DMS 273 (cell line): ENCODE measurements around the gene LHFPL3.
A peak's percentile ranks its signal among the peaks of the same experiment; 100 is the strongest.
"Not testable (repeated sequence)": the region's sequence is repeated elsewhere in the genome, so short reads cannot be mapped to it uniquely, and the experiment has no call there.

Experiments used
- DNase-seq: peaks from one replicate; lab custom pipeline; 2025; ENCODE audit not compliant: unreplicated experiment; lab: John Stamatoyannopoulos, UW

The LHFPL3 gene

DNA sequence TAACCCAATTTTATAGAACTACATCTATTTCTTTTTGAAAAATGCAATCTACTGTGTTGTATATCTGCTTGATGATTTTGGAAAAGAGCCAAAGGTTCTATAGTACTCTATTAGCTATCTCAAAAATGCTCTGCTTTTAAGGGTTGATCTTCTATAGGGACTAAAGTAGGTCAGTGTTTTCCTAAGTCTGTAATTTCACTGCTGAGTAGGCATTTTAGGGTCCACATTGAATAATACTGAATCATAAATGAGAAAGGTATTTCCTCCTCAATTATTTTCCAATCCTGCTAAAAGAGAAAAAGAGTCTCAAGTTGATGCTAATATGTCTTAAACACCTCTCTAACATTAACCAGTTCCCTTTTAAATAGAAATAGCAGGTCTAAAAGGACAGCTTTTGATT is 244.2 kb downstream of the LHFPL3 start:
- no peak for DNase-seq

DNA sequence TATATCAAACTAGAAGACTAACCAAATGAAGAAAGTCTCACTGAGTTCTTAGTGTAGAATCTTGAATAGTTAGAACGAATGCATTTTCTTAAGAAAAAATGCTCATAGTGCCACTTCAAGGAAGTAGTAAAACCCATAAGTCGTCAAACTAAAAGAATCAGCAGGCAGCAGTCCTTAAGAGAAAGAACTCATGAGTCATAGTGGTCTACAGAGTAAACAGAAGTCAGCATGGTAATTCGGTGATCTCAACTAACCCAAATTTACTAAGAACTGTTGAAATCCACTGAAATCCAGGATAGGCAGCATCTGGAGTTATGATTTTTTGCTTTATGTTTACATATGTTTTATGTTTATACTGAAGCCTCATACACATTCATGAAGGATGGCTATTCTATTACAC is 256.2 kb downstream of the LHFPL3 start:
- DNase-seq = no peak

DNA sequence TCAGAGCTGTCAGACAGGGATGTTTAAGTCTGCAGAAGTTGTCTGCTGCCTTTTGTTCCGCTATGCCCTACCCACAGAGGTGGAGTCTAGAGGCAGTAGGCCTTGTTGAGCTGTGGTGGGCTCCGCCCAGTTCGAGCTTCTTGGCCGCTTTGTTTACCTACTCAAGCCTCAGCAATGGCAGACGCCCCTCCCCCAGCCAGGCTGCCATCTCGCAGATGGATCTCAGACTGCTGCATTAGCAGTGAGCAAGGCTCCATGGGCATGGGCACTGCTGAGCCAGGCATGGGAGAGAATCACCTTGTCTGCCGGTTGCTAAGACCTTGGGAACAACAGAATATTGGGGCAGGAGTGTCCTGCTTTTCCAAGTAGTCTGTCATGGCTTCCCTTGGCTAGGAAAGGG is 267.2 kb downstream of the LHFPL3 start:
- not testable (repeated sequence) for DNase-seq

DNA sequence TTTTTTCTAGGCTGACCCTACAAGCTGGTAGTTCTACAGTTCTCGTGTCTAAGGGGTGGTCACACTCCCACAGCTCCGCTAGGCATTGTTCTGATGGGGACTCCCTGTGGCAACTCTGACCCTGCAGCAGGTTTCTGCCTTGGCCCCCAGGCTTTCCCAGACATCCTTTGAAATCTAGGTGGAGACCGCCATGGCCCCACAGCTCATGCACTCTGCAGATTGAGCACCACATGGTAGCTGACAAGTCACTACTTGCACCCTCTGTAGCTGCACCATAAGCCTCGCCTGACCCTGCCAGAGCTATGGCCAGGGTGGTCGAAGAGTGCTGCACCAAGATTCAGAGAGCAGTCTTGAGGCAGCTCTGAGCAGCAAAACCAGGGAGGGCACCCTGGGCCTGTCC is 275.6 kb downstream of the LHFPL3 start:
- no peak for DNase-seq

DNA sequence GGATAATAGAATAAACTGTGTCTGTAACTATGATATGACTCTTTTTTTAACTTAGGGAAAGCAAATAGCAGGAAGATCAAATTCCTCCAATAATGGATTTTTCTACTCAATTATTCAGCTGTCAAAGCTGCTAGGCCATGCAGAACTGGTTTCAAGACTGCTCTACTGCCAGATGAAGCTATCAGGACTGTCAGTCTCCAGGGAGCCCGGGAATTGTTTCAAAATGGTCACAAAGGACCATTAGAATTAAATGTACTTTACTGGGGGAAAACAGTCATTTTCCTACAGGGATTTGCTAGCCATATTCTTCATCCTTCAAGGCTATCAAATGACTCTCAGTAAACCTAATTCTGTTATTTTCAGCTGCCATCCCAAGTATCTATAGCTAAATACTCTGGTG is 276.3 kb downstream of the LHFPL3 start:
- no peak for DNase-seq

DNA sequence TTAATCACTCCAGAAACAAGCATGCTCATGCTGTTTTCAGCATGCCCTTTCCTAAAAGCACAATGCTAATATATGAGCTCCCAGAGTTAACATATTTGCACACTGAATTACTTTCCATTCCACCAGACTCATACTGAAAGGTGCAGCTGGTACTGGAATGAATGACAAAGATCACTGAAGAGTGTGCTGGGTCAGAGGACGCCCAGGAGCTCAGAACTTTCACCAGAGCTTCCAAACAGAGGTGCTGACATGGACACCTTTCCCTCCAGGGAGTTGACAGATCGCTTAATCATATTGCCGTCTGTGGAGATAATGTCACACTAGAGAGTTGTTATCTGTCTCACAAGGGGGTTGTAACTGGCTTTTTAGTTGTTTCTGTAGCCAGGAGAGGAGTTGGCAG is 292.9 kb downstream of the LHFPL3 start:
- no peak for DNase-seq

DNA sequence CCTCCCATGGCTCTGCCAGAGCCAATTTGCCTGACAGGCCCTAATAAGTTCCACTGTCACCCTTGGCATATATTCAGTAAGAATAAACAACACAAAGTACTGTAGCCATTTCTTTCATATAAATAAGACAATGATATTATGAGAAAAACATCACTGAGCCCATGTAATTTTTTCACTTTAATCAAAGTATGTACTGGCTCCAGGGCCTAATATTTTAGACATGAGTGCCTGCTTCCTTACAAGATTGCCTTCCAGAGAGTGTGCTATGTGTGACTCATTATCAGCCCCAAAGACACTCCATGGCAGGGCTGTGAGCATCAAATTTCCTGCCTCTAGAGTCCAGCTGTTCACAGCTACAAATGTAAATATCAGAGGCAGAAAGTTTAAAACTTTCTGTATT is 297.6 kb downstream of the LHFPL3 start:
- peak; percentile 82 for DNase-seq

DNA sequence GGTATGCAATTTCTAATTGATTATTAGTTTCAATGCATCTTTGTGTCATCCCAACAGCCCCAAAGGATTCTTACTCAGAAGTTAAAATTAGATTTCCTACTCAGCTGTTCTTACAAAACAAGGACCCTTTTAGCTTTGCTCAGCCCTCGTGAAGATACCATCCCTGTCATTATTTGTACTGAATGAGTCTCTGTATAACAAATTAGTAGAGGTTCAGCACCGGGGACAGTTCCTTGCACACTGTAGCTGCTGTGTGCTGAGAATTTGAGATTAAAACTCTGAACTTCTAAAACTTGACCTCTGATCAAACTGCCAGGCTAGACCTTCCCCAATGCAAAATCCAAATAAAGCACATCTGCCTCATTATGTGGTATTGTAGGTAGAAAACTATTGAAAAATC is 299.1 kb downstream of the LHFPL3 start:
- DNase-seq = peak; percentile 66

DNA sequence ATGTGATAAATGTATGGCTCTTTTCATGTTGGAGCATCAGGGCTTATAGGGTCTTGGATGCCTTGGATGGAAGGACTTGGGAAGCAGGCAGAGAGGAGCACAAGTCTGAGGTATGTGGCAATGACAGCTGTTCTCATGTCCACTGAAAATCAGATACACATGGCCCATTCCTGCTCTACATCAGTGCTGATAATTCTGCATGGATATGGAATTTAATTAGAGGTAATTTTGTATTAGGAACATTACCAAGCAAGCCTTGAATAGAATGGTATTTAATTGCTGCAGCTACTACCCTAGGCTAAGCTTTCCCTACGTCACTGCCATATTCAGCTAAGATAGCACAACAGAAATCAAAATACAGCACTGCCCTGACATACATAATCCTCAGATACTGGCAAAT is 299.6 kb downstream of the LHFPL3 start:
- no peak for DNase-seq

DNA sequence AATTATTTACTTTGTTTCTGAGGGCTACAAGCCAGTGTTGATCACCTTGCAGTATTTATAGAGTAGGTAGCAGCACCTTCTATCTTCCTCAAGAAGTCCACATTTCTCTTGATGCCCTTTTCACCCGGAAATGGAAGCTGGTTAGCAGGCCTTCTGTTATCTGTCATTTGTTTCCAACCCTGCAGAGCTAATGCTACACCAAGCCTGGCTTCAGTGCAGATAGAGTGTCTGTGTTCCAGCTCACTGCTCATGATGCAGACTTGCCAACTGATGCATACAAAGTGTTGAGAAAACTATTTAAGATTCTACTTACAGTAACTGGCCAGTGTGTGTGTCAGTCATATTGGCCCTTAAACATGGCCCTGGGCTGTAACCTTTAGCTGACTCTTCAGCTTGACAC is 301.0 kb downstream of the LHFPL3 start:
- DNase-seq = peak; percentile 56

DNA sequence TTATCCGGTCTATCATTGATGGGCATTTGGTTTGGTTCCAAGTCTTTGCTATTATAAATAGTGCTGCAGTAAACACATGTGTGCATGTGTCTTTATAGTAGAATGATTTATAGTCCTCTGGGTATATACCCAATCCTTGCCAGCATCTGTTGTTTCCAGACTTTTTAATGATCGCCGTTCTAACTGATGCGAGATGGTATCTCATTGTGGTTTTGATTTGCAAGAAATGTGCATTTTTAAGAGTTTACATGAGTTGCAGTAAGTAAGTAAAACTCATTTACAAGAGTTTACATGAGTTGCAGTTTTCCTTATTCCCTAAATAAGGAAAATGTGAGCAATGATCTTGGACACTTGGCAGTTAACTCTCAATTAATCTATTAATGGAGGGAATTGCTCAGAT is 312.1 kb downstream of the LHFPL3 start:
- peak; percentile 21 for DNase-seq

DNA sequence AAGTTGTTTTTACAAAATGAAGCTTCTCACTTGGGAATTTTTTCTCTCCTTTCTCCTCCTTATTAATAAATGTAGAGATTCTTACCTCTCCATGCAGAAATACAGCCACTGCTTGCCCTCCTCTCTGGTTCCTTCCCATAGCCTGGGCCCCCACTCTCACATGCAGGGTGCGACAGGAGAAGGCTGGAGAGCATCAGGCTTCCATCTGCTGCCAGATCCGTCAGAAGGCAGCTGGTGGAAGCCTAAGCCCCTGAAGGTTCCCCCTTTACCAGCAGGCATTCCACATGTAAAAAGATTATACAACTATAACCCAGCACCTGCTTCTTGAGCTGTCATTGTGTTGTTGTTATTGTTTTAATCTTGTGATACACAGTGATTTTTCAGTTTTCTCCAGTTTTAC is 314.2 kb downstream of the LHFPL3 start:
- DNase-seq = peak; percentile 86

DNA sequence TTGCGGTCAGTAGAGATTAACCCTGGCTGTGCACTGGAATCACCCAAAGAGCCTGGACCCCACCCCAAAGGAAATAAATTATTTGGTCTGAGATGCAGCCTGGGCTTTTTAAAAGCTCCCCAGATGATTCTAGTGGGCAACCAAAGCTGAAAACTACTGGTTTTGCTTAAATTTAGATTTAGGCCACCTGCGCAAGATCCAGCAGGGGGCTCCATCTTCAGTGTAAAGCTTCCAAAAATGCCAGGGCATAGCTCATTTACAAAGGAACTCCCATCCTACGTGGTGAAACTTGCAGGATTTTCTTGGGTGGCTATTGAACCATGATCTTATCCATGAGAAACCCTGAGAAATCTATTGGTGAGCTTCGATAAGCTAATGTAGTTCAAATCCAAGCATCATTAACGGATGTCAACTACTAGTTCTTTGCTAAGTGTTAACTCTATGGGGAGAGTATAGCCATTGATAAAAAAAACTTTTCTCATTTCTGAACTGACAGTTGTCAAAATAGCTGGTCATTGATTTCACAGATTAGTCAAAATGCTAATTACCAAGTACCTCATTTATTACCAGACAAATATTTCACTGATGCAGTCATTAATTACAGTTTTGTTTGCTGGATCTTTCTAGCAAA is 315.3 kb downstream of the LHFPL3 start:
- peak; percentile 73 for DNase-seq

DNA sequence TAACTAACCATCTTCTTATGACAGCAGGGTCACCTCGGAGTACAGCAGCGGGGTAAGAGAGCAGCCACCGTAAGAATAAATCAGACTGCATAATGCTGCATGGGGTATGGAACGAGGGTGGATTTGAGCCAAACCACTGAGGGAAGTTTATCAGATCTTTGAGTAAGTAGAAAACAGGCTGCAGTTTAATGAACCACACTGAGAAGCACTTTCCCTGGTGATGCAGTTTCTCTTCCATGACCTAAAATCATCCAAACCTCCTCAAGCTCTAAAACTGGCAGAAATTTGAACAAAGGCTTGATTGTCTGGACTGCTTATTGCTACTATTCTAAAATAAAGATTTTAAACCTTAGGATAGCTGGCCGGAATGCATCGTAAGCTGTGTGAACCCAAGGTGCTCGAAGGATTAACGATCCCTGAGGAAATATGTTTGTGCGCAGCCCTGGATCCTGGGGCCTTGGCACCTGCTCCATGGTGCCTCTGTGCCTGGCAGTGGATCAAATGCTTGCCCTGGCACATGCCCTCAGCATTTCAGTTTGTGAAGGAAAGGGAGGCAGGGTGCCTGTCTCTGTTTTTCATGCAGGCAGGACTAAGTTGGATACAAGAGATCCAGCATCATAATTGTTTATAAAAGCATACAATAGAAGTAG is 322.7 kb downstream of the LHFPL3 start:
- peak; percentile 66 for DNase-seq

DNA sequence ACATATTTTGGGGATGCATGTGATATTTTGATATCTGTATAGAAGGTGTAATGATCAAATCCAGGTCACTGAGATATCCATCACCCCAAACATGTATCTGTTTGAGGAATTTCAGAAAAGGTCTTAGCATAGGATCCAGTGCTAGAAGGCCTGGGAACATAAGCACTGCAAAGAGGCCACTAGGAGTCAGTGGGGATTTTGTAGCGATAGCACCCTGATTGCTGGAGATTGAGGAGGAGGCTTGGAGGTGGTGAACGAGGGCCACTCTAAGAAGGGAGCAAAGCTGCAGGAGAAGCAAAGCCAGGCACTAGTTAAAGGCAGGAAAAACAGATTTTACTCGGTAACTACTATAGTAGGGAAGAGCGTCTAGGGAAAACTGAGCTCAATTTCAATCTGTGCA is 324.0 kb downstream of the LHFPL3 start:
- no peak for DNase-seq

DNA sequence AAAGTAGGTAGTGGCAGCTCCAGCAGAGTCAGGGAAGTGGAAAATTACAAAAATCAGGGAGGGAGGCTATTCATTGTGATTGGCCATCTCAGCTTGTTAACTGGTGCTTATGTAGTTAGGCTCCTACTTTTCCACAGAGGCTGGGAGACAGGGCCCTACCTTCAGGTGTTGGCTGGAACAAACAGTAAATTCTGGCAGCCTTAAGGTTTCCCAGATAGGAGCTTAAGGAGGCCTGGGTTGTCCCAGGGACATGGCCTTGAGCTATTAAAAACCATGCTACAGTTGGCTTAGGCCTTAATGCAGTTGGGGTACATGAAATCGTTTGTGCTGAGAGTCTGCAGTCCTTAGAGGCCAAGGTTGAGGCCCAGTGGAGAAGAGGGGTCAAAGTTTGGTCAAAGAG is 324.5 kb downstream of the LHFPL3 start:
- DNase-seq = no peak

DNA sequence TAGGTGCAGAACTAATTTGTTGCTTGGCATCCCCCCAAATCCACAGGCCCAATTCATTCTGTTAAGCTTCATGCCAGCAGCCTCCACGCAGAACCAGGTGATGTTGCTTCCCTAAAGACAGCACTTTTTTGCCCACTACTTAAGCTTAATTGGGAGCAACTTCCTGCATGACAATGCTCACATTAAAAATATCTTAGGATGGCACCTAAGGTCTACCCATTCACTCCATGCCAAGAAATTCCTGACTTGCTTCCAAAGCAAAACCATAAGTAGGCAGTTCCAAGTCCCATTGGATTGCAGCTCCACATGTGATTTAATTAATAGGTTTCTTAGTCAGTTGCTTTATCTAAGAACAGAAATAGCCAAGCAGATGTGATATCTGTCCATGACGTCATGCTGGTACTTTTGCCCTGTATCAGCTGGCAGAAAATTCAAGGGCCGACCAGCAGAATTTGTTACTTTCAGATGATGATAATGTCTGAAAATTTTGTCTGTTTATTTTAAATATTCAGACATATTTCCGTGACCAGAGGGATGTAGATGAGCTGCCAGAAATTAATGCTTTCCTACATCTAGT is 325.5 kb downstream of the LHFPL3 start:
- peak; percentile 68 for DNase-seq

DNA sequence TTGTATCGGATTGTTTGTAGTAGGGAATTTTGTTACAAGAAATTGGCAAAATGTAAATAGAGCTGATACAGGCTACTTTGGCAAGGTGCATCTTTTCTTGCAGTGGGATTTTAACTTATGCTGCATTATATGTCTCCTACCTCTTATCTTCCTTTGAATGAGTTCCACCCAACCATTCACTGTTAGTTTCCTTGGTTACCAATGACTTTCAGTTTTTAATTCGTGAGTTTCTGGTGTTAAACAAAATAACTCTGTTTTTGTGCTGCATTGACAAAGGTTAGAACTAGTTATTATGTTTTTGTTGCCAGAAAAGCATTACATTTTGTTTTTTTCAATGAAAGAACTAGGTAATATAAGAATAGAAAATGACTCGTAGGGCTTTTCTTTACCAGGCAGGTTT is 327.2 kb downstream of the LHFPL3 start:
- DNase-seq = no peak

DNA sequence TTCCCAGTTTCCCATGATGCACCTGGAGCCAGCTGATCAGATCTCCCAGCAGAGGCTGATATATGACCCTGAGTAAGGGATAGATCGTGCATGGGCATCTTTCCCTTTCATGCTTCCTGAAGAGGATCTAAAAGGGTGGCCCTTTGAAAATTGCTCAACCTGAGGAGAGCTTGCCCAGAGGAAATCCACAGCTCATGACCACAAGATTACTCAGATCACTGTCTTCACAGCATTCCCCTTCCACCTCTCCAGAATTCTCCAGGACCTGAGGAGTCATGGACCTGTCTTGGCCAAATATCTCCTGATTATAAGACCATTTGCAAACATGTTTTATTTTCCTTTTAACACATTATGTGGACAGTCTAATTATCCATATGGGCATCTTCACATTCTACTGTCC is 328.1 kb downstream of the LHFPL3 start:
- no peak for DNase-seq

DNA sequence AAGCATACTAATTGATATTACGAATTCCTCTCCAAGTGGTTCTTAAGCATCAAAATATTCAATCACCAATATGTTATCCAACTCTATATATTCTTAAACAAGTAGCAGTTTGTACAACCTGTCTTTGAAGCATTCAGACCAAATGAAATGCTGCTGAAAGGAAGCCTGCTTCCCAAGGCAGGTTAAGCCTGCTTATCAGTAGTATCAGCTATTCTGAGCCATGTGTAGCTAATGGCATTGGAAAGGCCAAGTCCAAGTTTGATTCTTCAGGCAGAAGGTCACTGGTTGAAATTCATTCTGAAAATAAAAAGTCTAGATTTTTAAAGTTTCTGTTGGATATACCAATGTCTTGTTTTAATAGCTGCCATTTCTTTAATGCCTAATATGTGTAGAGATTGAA is 328.7 kb downstream of the LHFPL3 start:
- DNase-seq = no peak

DNA sequence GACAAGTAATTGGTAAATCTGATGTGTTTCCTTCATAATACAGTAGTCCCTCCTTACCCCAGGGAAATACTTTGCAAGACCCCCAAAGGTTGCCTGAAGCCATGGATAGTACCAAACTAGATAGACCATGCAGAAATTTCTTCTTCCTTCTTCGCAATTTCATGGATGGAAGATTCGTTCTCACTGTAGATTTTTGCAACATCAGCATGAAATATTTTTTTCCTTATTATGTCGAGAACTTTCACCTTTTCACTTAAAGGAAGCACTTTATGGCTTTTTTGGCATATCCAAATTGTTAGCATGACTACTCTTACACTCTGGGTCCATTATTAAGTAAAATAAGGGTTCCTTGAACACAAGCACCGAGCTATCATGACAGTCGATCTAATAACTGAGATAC is 333.2 kb downstream of the LHFPL3 start:
- DNase-seq = no peak

DNA sequence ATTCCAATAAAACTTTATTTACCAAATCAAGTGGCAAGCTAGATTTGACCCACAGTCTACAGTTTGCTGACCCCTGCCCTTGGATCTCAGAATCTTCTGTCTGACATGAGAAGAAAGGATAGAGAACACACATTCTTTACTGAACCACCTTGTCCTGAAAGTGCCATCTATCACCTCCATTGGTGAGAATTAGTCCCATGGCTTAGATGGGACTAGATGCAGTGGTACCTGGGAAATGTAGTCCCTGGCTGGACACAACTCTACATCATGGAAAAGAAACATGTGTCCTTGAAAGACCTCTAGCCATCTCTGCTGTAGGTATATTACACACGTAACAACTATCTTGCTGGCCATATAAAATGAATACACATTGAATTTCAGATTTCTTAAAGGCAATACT is 336.2 kb downstream of the LHFPL3 start:
- peak; percentile 24 for DNase-seq

DNA sequence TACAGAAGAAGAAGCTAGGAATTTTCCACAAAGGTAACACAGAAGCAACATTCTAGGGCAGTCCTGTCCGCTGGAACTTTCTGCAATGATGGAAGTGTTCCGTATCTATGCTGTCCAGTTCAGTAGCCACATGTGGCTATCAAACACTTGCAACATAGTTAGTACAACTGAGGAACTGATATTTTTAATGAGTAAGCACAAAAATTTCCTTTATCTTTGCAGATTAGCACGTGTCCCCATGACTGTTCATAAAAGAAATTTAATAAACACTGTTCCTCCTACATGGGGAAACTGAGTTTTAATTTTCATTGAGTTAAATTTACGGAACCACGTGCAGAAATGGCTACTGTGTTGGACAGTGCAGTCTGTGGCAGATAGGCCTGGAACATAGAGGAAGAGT is 349.2 kb downstream of the LHFPL3 start:
- DNase-seq = no peak
